T-cell (primary cell): ENCODE measurements around the gene FZD2. TPM values are rescaled to one million over a fixed set of nuclear protein-coding genes. Genes with fewer than 3 reads are reported as not detected.

ENCODE experiments used
- ATAC-seq, 4 experiments: fragments of 200-7000 bp in 3 of 4; fragments of 150-1000 bp in 1 of 4; cut with Tn5 transposase; replicated peaks in 1 of 4; 1 replicate in 3 of 4; 2 replicates in 1 of 4; pipeline ENCODE4 v1.10.0; 2021; ENCODE audit warnings: moderate library complexity in 3 of 4, mild to moderate bottlenecking in 2 of 4, moderate number of reproducible peaks in 1 of 4
- CTCF ChIA-PET, 2 donors: fragments of 300-600 bp; sonication (Branson Sonifier 250); formaldehyde crosslinking; loops; one replicate each; lab custom pipeline; 2022; ENCODE audit warnings: antibody characterized with exemption in 2 of 2; lab: Charles Lee
- POLR2A ChIA-PET, 2 donors: fragments of 300-600 bp; sonication (Branson Sonifier 250); formaldehyde crosslinking; loops; one replicate each; lab custom pipeline; 2022; ENCODE audit warnings: antibody characterized with exemption in 2 of 2; lab: Charles Lee
- DNase-seq, 35 experiments: peaks; one replicate each; pipeline versions ENCODE4 v3.0.0 to v3.0.0-alpha.2; 2013 to 2023
- H3K27ac ChIP-seq: one replicate; pipeline ENCODE4 v1.5.1; 2013; ENCODE audit warnings: low read length
- H3K27me3 ChIP-seq, 2 experiments: replicated peaks in 1 of 2; 1 replicate in 1 of 2; 2 replicates in 1 of 2; pipeline versions ENCODE4 v1.6.1 to v1.7.0; 2013; ENCODE audit warnings: low read length in 1 of 2, mixed read lengths in 1 of 2; ENCODE audit not compliant: control insufficient read depth in 2 of 2, insufficient read depth in 2 of 2; ENCODE audit errors: extremely low read depth in 1 of 2
- H3K36me3 ChIP-seq, 2 donors: 1 replicate in 1 of 2; 2 replicates in 1 of 2; pipeline versions ENCODE4 v1.6.1 to v1.7.0; 2013; ENCODE audit warnings: low read length in 1 of 2; ENCODE audit not compliant: control insufficient read depth in 2 of 2, insufficient read depth in 1 of 2; ENCODE audit errors: extremely low read depth in 1 of 2
- H3K4me1 ChIP-seq, 2 experiments: 1 replicate in 1 of 2; 2 replicates in 1 of 2; pipeline versions ENCODE4 v1.6.1 to v1.7.0; 2013; ENCODE audit warnings: low read length in 2 of 2, mixed read lengths in 1 of 2; ENCODE audit not compliant: insufficient read depth in 2 of 2, control insufficient read depth in 1 of 2; ENCODE audit errors: extremely low read depth in 1 of 2
- H3K4me3 ChIP-seq, 2 donors: 1 replicate in 1 of 2; 2 replicates in 1 of 2; pipeline versions ENCODE4 v1.5.1 to v1.7.0; 2013; ENCODE audit warnings: mild to moderate bottlenecking in 2 of 2, low read length in 1 of 2, moderate library complexity in 1 of 2; ENCODE audit not compliant: control insufficient read depth in 1 of 2; ENCODE audit errors: extremely low read depth in 1 of 2
- H3K9me3 ChIP-seq: 2 replicates; pipeline ENCODE4 v1.7.0; 2013
- H3K27ac Mint-ChIP-seq, 2 donors: one replicate each; pipeline ENCODE4 v1.8.0; 2020 to 2021; ENCODE audit warnings: mild to moderate bottlenecking in 2 of 2, mixed read lengths in 2 of 2
- H3K27me3 Mint-ChIP-seq, 2 donors: one replicate each; pipeline ENCODE4 v1.8.0; 2021 to 2022; ENCODE audit warnings: mixed read lengths in 2 of 2
- H3K36me3 Mint-ChIP-seq: one replicate; pipeline ENCODE4 v1.8.0; 2021; ENCODE audit warnings: mixed read lengths
- H3K4me1 Mint-ChIP-seq, 3 donors: one replicate each; pipeline ENCODE4 v1.8.0; 2020 to 2022; ENCODE audit warnings: mixed read lengths in 3 of 3, mild to moderate bottlenecking in 1 of 3
- H3K4me3 Mint-ChIP-seq, 3 donors: one replicate each; pipeline ENCODE4 v1.8.0; 2020 to 2022; ENCODE audit warnings: mild to moderate bottlenecking in 3 of 3, mixed read lengths in 3 of 3, moderate library complexity in 3 of 3
- H3K9me3 Mint-ChIP-seq, 3 donors: one replicate each; pipeline ENCODE4 v1.8.0; 2020 to 2022; ENCODE audit warnings: mixed read lengths in 3 of 3
- WGBS: methylation state at CpG from one replicate; pipeline ENCODE4 v1.1.5; 2013; ENCODE audit warnings: missing lambda C conversion rate; ENCODE audit not compliant: insufficient coverage; 5-methylcytosine and 5-hydroxymethylcytosine counted together
- total RNA-seq, 35 experiments: library from RNA in 6 of 35; stranded (reverse) in 6 of 35; fragments of 120-200 nt in 1 of 35; gene quantifications; one replicate each; pipeline versions ENCODE4 v1.2.1 to v1.2.4 and lab custom pipeline; 2013 to 2026

FZD2 gene
- total RNA-seq, 5 donors from 2014 or later (not counting 1 experiment from before 2014, with no cell fraction given): 0.20 to 0.38 (median 0.38) TPM; not detected in 2

- H3K4me1 ChIP-seq: no peaks in the 10 kb centered on the region
- no peaks in the 10 kb centered on the region for H3K36me3 Mint-ChIP-seq
- H3K9me3 Mint-ChIP-seq: no peaks in the 10 kb centered on the region
- H3K27ac Mint-ChIP-seq: no peak overlapping the region
- no peak overlapping the region for H3K4me3 ChIP-seq
- ChIA-PET CTCF (no interaction called here), POLR2A (no interaction called here)
- no peak overlapping the region for H3K4me3 Mint-ChIP-seq
- no peaks in the 10 kb centered on the region for H3K36me3 ChIP-seq
- H3K9me3 ChIP-seq: no peaks in the 10 kb centered on the region
- no peak overlapping the region for H3K27ac ChIP-seq
- WGBS: 68% methylated on average over 4 of the region's 6 CpGs
- peaks cover 2 to 41% of the 10 kb centered on the region in 2 experiments for H3K27me3 ChIP-seq
- DNase-seq: no peak
- no peaks in the 10 kb centered on the region for H3K4me1 Mint-ChIP-seq
- ATAC-seq: no peak
- peaks cover 36 to 38% of the 10 kb centered on the region in 2 donors for H3K27me3 Mint-ChIP-seq
Measured at GRCh38 chr17:44549686-44550085, 7.6 kb upstream of the FZD2 start.

DNA sequence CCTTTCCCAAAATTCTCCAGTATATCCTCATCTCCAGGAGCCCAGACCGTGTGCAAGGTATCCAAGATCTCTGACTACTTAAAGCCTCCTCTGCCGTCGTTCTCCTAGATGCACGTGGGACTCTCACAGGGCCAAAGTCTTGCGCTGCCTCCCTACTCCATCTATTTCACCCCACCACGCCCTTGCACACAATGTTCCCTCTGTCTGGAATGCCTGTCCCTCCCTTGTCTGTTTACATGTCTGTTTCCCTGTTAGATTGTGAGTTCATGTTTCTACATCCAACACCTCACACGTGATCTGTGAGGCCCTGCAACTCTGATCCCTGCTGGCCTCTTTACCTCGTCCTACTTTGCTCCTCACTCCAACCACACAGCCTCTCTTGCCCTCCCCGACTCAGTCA, 4.9 kb upstream of the FZD2 start:
- Mint-ChIP-seq H3K4me1 (peaks cover 14 to 16% (median 15%) of the 10 kb centered on the region in 3 donors), H3K27ac (no peak overlapping the region), H3K4me3 (no peak overlapping the region), H3K27me3 (peaks cover 38 to 42% of the 10 kb centered on the region in 2 donors), H3K9me3 (no peaks in the 10 kb centered on the region), H3K36me3 (no peaks in the 10 kb centered on the region)
- ATAC-seq (no peak), DNase-seq (no peak)
- no peak overlapping the region for H3K4me3 ChIP-seq
- no peaks in the 10 kb centered on the region for H3K36me3 ChIP-seq
- peaks cover 10 to 46% of the 10 kb centered on the region in 2 experiments for H3K27me3 ChIP-seq
- no peak overlapping the region for H3K27ac ChIP-seq
- WGBS: 74% methylated on average over 8 of the region's 9 CpGs
- ChIA-PET POLR2A (interaction anchor here in 1 of 2 donors (0.7 kb wide), 1 partner anchor 1734 kb away, joined by 11 read pairs; no protein-coding TSS in a partner anchor), CTCF (no interaction called here)
- H3K4me1 ChIP-seq: peaks cover 0 to 15% of the 10 kb centered on the region in 2 experiments
- no peaks in the 10 kb centered on the region for H3K9me3 ChIP-seq

GRCh38 chr17:44555099-44555498, 2.2 kb upstream of the FZD2 start:
- H3K27me3 ChIP-seq: peaks cover 15 to 52% of the 10 kb centered on the region in 2 experiments
- ATAC-seq (no peak), DNase-seq (no peak)
- no peaks in the 10 kb centered on the region for H3K9me3 ChIP-seq
- no peak overlapping the region for H3K4me3 ChIP-seq
- 95% methylated on average over 3 of the region's 5 CpGs for WGBS
- H3K4me1 ChIP-seq: peaks cover 2 to 27% of the 10 kb centered on the region in 2 experiments
- ChIA-PET POLR2A (interaction anchor here in 1 of 2 donors (0.6 kb wide), 1 partner anchor 43 kb away, joined by 6 read pairs; no protein-coding TSS in a partner anchor), CTCF (interaction anchor here in 1 of 2 donors (0.6 kb wide), 1 partner anchor 10 kb away, joined by 4 read pairs; no protein-coding TSS in a partner anchor)
- no peaks in the 10 kb centered on the region for H3K36me3 ChIP-seq
- Mint-ChIP-seq H3K4me3 (no peak overlapping the region), H3K27me3 (peaks cover 49 to 51% of the 10 kb centered on the region in 2 donors), H3K4me1 (peaks cover 26 to 32% (median 26%) of the 10 kb centered on the region in 3 donors), H3K9me3 (no peaks in the 10 kb centered on the region), H3K27ac (no peak overlapping the region), H3K36me3 (no peaks in the 10 kb centered on the region)
- no peak overlapping the region for H3K27ac ChIP-seq

DNA sequence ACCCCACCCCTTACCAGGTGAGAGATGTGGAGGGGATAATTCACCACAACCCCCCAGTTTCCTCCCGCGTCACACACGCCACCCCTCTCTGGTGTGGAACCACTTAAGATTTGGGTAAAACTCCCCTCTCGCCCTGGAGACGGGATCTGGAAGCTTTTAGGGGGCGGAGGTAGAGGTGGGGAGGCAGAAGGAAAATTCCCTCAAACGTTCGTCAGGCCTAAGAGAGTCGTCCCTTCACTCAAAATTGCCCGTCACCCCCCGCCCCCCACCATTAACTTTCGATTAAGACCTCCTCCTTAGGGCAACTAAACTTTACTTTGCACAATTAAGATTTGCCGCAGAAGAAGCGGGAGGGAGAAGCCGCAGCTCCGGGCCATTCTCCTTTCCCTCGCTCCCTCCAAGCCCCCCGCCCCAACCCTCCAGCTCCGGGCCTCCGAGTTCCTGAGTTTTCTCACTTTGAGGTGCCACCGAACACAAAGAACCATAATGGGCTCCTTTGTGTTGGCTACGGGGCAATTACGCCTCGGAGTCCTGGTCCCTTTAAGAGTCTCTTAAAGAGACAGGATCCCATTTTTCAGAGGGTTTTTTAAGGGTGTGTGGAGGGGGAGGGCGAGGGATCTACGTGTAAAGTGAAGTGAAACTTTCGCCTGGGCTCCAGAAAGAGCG, 985 bp upstream of the FZD2 start:
- Histone ChIP-seq H3K4me3 (peak overlapping the region; percentile 54 to 88), H3K9me3 (no peaks in the 10 kb centered on the region), H3K36me3 (no peaks in the 10 kb centered on the region), H3K4me1 (peaks cover 2 to 27% of the 10 kb centered on the region in 2 experiments), H3K27ac (no peak overlapping the region), H3K27me3 (peaks cover 15 to 56% of the 10 kb centered on the region in 2 experiments)
- DNase-seq: peak in 1 of 35 experiments; percentile 31
- 3% methylated on average over 18 of the region's 28 CpGs for WGBS
- peak overlapping the region in 1 of 2 donors; percentile 73 for H3K27ac Mint-ChIP-seq
- ATAC-seq: peak; percentile 33 to 53 (median 44)
- POLR2A ChIA-PET: no interaction called here
- H3K9me3 Mint-ChIP-seq: no peaks in the 10 kb centered on the region
- peaks cover 58 to 59% of the 10 kb centered on the region in 2 donors for H3K27me3 Mint-ChIP-seq
- H3K4me3 Mint-ChIP-seq: peak overlapping the region; percentile 87 to 90 (median 89)
- CTCF ChIA-PET: interaction anchor here in 1 of 2 donors (1.0 kb wide), 1 partner anchor 24 kb away, joined by 3 read pairs; no protein-coding TSS in a partner anchor
- H3K4me1 Mint-ChIP-seq: peaks cover 26 to 32% (median 26%) of the 10 kb centered on the region in 3 donors
- no peaks in the 10 kb centered on the region for H3K36me3 Mint-ChIP-seq

GRCh38 chr17:44557651-44558285, 484 bp downstream of the FZD2 start:
- H3K4me3 ChIP-seq: peak overlapping the region; percentile 21 to 72
- no peak overlapping the region for H3K27ac ChIP-seq
- no peaks in the 10 kb centered on the region for H3K9me3 ChIP-seq
- DNase-seq (peak in 19 of 35 experiments; percentile 5 to 45 (median 21)), ATAC-seq (peak; percentile 57 to 70 (median 64))
- WGBS: 3% methylated on average over 69 of the region's 69 CpGs
- H3K4me1 Mint-ChIP-seq: peaks cover 26 to 32% (median 26%) of the 10 kb centered on the region in 3 donors
- peak overlapping the region in 1 of 2 donors; percentile 23 for H3K27ac Mint-ChIP-seq
- H3K36me3 Mint-ChIP-seq: no peaks in the 10 kb centered on the region
- CTCF ChIA-PET: interaction anchor here in 1 of 2 donors (1.0 kb wide), 1 partner anchor 9 kb away, joined by 4 read pairs; no protein-coding TSS in a partner anchor
- no peaks in the 10 kb centered on the region for H3K36me3 ChIP-seq
- peaks cover 2 to 27% of the 10 kb centered on the region in 2 experiments for H3K4me1 ChIP-seq
- H3K4me3 Mint-ChIP-seq: peak overlapping the region; percentile 73 to 90 (median 88)
- no peaks in the 10 kb centered on the region for H3K9me3 Mint-ChIP-seq
- POLR2A ChIA-PET: no interaction called here
- H3K27me3 ChIP-seq: peaks cover 18 to 67% of the 10 kb centered on the region in 2 experiments
- peaks cover 63 to 73% of the 10 kb centered on the region in 2 donors for H3K27me3 Mint-ChIP-seq

DNA sequence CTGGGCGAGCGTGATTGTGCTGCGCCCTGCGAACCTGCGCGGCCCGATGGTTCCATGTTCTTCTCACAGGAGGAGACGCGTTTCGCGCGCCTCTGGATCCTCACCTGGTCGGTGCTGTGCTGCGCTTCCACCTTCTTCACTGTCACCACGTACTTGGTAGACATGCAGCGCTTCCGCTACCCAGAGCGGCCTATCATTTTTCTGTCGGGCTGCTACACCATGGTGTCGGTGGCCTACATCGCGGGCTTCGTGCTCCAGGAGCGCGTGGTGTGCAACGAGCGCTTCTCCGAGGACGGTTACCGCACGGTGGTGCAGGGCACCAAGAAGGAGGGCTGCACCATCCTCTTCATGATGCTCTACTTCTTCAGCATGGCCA, 1.0 kb downstream of the FZD2 start:
- Mint-ChIP-seq H3K4me3 (peak overlapping the region; percentile 70 to 90 (median 80)), H3K4me1 (peaks cover 26 to 32% (median 26%) of the 10 kb centered on the region in 3 donors), H3K27me3 (peaks cover 68 to 78% of the 10 kb centered on the region in 2 donors), H3K9me3 (no peaks in the 10 kb centered on the region), H3K36me3 (no peaks in the 10 kb centered on the region), H3K27ac (no peak overlapping the region)
- Histone ChIP-seq H3K9me3 (no peaks in the 10 kb centered on the region), H3K4me1 (peaks cover 2 to 27% of the 10 kb centered on the region in 2 experiments), H3K36me3 (no peaks in the 10 kb centered on the region), H3K4me3 (peak overlapping the region in 1 of 2 donors; percentile 72), H3K27ac (no peak overlapping the region), H3K27me3 (peaks cover 18 to 70% of the 10 kb centered on the region in 2 experiments)
- ChIA-PET CTCF (no interaction called here), POLR2A (no interaction called here)
- ATAC-seq (no peak), DNase-seq (peak in 1 of 35 experiments; percentile 5)
- 30% methylated on average over 31 of the region's 31 CpGs for WGBS
